ENCODE results near the gene IL17C.

- TF ChIP-seq EZH2 (IDR thresholded peaks at IDR 0.05; ENCODE audit: borderline replicate concordance): no peak
- no peak for TF ChIP-seq CTCF (IDR thresholded peaks at IDR 0.05; ENCODE audit: poor library complexity)
- no peak for TF ChIP-seq EZH2phosphoT487 (IDR thresholded peaks at IDR 0.05; ENCODE audit: low read depth, severe bottlenecking, unreplicated experiment)
Observed at GRCh38 chr16:88636488-88637265, 1.7 kb upstream of the IL17C start.
